Erythroblast (primary cell): ENCODE measurements around the gene GFY.

Source experiments
- GATA1 ChIP-seq: IDR thresholded peaks from 2 replicates; pipeline ENCODE4 v1.6.1; 2011; ENCODE audit warnings: low read depth, mild to moderate bottlenecking, control low read depth, low read length, moderate library complexity
- POLR2A ChIP-seq: IDR thresholded peaks from 2 replicates; pipeline ENCODE4 v1.6.1; 2011; ENCODE audit warnings: mild to moderate bottlenecking, low read length

DNA sequence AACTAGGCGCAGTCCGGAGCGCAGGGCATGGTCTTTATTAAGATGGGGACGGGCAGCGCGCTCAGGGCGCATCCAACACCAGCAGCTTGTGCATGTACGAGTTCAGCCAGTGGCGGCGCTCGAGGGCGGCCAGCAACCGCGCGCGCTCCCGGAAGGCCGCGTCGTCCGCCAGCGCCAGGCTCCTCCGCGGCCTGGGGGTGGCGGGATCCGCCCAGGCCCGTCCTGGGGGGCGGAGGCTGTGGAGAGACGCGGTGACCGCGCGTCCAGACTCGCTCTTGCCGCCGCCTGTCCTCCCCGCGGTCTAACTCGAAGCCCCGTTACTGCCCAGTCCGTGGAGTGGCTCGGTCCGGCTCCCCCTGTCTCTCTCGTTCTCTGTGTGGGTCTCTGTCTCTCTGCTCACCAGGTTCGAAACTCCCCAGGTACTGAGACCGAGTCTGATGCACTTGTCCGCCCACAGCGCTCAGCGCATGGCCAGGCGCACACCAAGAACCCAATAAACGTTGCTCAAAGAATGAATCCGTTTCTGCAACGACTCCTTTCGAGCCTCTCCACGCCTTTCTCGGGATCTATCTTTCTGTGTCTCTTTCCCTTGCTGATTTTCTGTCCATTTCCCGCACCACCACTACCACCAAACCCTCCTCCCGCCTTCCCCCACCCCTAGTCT lies 2.6 kb upstream of the GFY start:
- TF ChIP-seq POLR2A (no peak), GATA1 (no peak)
